GM18951 (cell line): ENCODE measurements around the gene SPHK2.

Experiments
- POLR2A ChIP-seq: IDR thresholded peaks from 4 replicates; pipeline ENCODE4 v1.6.1; 2011; ENCODE audit warnings: mild to moderate bottlenecking; ENCODE audit not compliant: insufficient read length, insufficient read depth; ENCODE audit errors: extremely low read depth
- in situ Hi-C: fragments of 300-500 bp; cut with MboI; formaldehyde crosslinking; loops from one replicate; pipeline ENCODE4 v1.12.0; 2022; ENCODE audit warnings: low sequenced_read_pairs, mixed read lengths, inconsistent platforms; ENCODE audit not compliant: unreplicated experiment

SPHK2 gene

DNA sequence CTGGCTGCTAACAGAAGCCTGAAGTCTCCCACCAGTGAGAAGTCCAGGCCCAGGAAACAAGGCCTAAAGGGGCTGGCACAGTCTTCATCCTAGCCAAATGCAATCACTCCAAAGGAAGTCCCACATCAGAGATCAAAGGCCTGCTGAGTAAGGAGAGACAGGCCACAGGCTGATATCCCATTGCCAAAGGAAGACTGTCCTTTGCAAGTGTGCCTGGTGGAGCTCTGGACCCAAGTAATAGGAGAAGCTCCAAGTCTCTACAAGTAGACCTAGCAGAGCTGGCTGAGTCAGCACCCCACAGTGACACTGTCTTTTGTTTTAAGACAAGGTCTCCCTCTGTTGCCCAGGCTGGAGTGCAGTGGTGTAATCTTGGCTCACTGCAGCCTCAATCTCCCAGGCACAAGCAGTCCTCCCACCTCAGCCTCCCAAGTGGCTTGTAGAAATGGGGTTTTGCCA, 13.4 kb downstream of the SPHK2 start:
- no peak for TF ChIP-seq POLR2A
- in situ Hi-C loops, result no loop called here

- in situ Hi-C loops, result no loop called here
- TF ChIP-seq POLR2A, result no peak
These were observed 14.1 kb downstream of the SPHK2 start for GRCh38 chr19:48633148-48634035.

GRCh38 chr19:48634036-48634342, 14.7 kb downstream of the SPHK2 start:
- in situ Hi-C loops, result no loop called here
- no peak for TF ChIP-seq POLR2A

GRCh38 chr19:48634424-48635262, 15.3 kb downstream of the SPHK2 start:
- in situ Hi-C loops, result no loop called here
- TF ChIP-seq POLR2A, result peak; percentile 60

DNA sequence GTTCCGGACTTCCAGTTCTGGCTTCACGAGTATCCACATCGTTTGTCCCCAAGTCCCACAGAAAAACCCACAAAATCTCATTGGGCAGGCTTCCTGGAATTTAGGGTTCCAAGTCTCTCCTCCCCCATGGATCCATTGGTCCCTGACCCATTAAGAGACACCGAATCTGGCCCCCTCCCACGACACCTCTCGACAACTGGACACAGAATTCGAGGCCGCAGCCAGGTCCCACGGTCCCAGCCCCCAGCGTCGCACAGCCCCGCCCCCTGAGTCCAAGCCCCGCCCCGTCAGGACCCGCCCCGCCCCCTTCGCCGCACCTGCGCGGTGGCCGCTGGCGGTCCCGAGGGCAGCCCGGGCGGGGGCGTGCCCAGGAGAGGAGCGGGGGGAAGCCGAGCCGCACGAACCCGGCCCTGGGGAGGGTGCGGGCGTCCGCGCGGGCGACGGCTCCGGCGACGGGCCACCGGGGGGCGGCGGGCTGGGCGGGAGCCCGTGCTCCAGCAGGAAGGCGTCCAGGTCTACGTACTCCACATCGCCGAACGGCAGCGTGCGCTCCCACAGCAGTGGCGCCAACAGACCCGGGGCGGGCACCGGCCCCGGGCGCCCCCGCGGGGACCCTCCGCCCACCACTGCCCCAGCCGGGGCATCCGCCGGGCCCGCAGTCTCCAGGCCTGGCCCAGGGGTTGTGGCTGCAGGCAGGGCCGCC, 16.1 kb downstream of the SPHK2 start:
- TF ChIP-seq POLR2A, result peak; percentile 47
- in situ Hi-C loops, result no loop called here

- in situ Hi-C loops, result no loop called here
- TF ChIP-seq POLR2A, result no peak
These were observed 16.9 kb downstream of the SPHK2 start for GRCh38 chr19:48635966-48636858.

- in situ Hi-C loops, result no loop called here
- no peak for TF ChIP-seq POLR2A
These were observed 17.6 kb downstream of the SPHK2 start, which contains the start of gene DBP for GRCh38 chr19:48636859-48637448. DBP (minus strand) TSS chr19:48637379; CDS start chr19:48636994, 385 bp downstream.

GRCh38 chr19:48637449-48637947, 18.2 kb downstream of the SPHK2 start:
- in situ Hi-C loops, result no loop called here
- TF ChIP-seq POLR2A, result no peak

DNA sequence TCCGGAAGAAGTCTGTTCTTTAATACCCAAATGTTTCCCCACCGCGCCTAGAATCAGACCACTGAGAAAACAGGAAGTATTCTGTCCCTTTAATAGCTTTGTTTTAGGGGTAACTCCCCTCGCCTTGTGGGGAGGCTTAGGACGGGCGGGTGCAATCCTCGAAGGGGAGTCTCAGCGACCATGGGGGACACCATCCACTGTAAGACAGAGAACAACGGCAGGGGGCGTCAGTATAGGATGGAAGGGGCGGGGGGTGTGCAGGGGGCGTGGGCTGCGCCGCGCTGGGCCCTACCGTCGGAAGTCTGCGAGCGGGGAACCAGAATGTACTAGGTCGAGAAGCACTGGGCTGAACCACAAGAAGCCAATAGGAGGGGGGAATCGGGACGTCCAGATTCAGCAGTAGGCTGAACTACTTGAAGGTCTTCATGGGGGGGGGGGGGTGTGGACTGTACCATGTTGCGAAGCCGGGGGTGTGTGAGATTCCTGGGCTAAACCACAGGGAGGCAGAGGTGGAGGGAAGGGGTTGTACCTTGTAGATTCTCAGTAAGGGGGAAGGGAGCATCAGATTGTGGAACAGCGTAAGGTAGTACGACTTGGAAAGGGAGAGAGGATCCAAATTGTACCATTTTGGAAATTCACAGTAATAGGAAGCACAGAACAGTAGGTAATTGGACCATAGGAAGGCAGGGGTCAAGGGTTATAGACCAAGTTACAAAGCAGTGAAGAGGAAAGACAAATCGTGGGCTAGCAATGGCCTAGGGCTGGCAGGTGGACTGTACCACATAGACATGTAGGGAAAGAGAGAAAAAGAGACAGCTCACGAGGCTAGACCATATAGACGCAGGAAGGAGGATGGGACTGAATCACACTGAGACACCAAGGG, 18.9 kb downstream of the SPHK2 start:
- in situ Hi-C loops, result no loop called here
- peak; percentile 39 for TF ChIP-seq POLR2A

DNA sequence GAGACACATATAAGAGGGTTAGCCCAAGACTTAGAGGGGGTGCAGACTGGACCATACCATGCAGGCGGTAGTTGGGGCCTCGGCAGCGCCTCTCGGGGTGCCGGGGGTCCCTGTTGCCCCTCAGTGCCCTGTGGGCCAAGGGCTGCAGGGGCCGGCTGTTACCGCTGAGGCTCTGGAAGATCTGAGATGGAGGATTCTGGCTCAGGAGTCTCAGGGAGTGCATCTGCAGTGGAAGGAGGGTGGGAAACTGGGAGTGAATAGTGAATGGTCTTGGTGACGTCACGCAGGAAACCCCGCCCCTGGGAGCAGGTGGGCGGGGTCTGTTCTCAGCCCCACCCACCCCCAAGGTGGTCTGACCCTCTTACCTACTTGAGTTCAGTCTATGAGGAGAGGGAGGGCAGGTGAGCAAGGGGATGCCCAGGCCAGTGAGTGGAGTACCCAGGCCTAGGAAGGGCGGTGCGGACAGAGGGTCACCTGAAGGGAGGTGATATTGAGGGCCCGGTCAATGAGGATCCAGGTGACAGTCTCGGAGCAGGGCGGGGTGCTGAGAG, 19.6 kb downstream of the SPHK2 start:
- no peak for TF ChIP-seq POLR2A
- in situ Hi-C loops, result no loop called here
